ENCODE results near the gene SFTPA1. TPM values are rescaled to one million over a fixed set of nuclear protein-coding genes. Genes with fewer than 3 reads are reported as not detected.

SFTPA1 gene
- total and polyA plus RNA-seq, 9 of the 15 experiments (the other 6 are each of a cell fraction or from before 2014, with no cell fraction given) = 0.04 to 3.5 (median 0.08) TPM; not detected in 5

DNA sequence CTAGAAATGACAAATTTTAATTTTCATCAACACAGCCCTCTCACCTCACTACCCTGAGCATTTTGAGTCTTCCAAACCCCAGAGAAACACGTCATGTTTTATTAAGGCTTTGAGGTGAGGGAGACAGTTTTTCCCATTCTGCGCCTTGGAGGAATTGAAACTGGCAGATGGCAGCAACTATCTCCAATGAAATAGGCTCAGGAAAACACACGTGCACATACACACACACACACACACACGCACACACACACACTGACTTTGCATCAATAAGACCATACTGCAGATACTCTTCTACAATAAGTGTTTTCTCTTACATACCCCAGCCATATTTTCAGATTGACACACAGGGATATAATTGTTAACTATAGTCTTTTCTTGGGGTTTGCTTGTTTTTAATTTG, 47.3 kb upstream of the SFTPA1 start:
- no TSS peak for BruUV-seq (replicated peaks)
- no peak for FAIRE-seq
- ChIA-PET POLR2A (interaction anchor here (0.6 to 1.0 kb wide), 2 partner anchors 9 to 619 kb away, joined by 3 read pairs; no protein-coding TSS in a partner anchor), CTCF (ENCODE audit: low intra/inter-chr PET ratio) (interaction anchor here (0.7 kb wide), 1 partner anchor 365 kb away, joined by 3 read pairs; no protein-coding TSS in a partner anchor)
- Histone ChIP-seq H3K79me2 (ENCODE audit: control insufficient read depth, insufficient read depth, low read length) (no peaks in the 10 kb centered on the region), H3K4me1 (replicated peaks in 1 of 2; ENCODE audit: control insufficient read depth in 2 of 2, insufficient read depth in 2 of 2, low read length in 2 of 2) (peaks cover 0 to 5% of the 10 kb centered on the region in 2 experiments; a peak in 1 of 5 replicates), H3K4me2 (ENCODE audit: insufficient read depth, low read length) (no peak overlapping the region), H3K9me1 (ENCODE audit: control insufficient read depth, insufficient read depth, low read length) (no peaks in the 10 kb centered on the region), H3K9ac (ENCODE audit: insufficient read depth in 1 of 2, low read depth in 2 of 2, low read length in 2 of 2) (no peak overlapping the region), H4K20me1 (replicated peaks; ENCODE audit: control insufficient read depth, insufficient read depth, low read length) (no peaks in the 10 kb centered on the region), H3K36me3 (ENCODE audit: control insufficient read depth, insufficient read depth, low read length) (no peaks in the 10 kb centered on the region), H3K9me3 (replicated peaks; ENCODE audit: control insufficient read depth, insufficient read depth, low read depth, low read length) (no peaks in the 10 kb centered on the region), H2AFZ (ENCODE audit: low read depth, low read length) (no peak overlapping the region), H3K27ac (ENCODE audit: extremely low read depth, low read depth, low read length) (no peak overlapping the region), H3K27me3 (ENCODE audit: control insufficient read depth in 2 of 2, insufficient read depth in 2 of 2, low read length in 2 of 2) (peaks cover 0 to 24% of the 10 kb centered on the region in 2 experiments; a peak in 3 of 5 replicates), H3K4me3 (no peak overlapping the region)
- no peak for TF ChIP-seq KLF13 (tag; IDR thresholded peaks at IDR 0.05; ENCODE audit: borderline replicate concordance, low read depth)
- TF ChIP-seq, protein P1, sequence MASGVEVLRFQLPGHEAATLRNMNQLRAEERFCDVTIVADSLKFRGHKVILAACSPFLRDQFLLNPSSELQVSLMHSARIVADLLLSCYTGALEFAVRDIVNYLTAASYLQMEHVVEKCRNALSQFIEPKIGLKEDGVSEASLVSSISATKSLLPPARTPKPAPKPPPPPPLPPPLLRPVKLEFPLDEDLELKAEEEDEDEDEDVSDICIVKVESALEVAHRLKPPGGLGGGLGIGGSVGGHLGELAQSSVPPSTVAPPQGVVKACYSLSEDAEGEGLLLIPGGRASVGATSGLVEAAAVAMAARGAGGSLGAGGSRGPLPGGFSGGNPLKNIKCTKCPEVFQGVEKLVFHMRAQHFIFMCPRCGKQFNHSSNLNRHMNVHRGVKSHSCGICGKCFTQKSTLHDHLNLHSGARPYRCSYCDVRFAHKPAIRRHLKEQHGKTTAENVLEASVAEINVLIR (CRISPR knock-in tag; IDR thresholded peaks at IDR 0.05) = no peak
- TF ChIP-seq ZKSCAN1 (IDR thresholded peaks at IDR 0.05; ENCODE audit: low read depth, low read length) = no peak
- TF ChIP-seq SMAD4 (CRISPR knock-in tag; conservative IDR thresholded peaks at IDR 0.05) = no peak
- TF ChIP-seq, protein P2, sequence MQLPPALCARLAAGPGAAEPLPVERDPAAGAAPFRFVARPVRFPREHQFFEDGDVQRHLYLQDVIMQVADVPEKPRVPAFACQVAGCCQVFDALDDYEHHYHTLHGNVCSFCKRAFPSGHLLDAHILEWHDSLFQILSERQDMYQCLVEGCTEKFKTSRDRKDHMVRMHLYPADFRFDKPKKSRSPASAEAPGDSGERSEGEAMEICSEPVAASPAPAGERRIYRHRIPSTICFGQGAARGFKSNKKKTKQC (CRISPR knock-in tag; IDR thresholded peaks at IDR 0.05) = no peak
- TF ChIP-seq, protein P3, sequence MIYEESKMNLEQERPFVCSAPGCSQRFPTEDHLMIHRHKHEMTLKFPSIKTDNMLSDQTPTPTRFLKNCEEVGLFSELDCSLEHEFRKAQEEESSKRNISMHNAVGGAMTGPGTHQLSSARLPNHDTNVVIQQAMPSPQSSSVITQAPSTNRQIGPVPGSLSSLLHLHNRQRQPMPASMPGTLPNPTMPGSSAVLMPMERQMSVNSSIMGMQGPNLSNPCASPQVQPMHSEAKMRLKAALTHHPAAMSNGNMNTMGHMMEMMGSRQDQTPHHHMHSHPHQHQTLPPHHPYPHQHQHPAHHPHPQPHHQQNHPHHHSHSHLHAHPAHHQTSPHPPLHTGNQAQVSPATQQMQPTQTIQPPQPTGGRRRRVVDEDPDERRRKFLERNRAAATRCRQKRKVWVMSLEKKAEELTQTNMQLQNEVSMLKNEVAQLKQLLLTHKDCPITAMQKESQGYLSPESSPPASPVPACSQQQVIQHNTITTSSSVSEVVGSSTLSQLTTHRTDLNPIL (CRISPR knock-in tag; IDR thresholded peaks at IDR 0.05) = no peak
- TF ChIP-seq NFIC (IDR thresholded peaks at IDR 0.05) = no peak
- TF ChIP-seq, protein P4, sequence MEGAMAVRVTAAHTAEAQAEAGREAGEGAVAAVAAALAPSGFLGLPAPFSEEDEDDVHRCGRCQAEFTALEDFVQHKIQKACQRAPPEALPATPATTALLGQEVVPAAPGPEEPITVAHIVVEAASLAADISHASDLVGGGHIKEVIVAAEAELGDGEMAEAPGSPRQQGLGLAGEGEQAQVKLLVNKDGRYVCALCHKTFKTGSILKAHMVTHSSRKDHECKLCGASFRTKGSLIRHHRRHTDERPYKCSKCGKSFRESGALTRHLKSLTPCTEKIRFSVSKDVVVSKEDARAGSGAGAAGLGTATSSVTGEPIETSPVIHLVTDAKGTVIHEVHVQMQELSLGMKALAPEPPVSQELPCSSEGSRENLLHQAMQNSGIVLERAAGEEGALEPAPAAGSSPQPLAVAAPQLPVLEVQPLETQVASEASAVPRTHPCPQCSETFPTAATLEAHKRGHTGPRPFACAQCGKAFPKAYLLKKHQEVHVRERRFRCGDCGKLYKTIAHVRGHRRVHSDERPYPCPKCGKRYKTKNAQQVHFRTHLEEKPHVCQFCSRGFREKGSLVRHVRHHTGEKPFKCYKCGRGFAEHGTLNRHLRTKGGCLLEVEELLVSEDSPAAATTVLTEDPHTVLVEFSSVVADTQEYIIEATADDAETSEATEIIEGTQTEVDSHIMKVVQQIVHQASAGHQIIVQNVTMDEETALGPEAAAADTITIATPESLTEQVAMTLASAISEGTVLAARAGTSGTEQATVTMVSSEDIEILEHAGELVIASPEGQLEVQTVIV (CRISPR knock-in tag; IDR thresholded peaks at IDR 0.05; ENCODE audit: borderline replicate concordance) = no peak
- in situ Hi-C loops (cut with MboI) = loop anchor here (10.0 kb wide), 1 partner anchor 371 kb away; no protein-coding TSS in a partner anchor
- WGBS (ENCODE audit: insufficient coverage, low coverage, missing lambda C conversion rate) = 2% methylated on average over 4 of the region's 4 CpGs
- ATAC-seq = no peak
- intact Hi-C loops (cut with micrococcal nuclease) = loop anchor here (2.0 to 5.0 kb wide), 3 partner anchors 45 to 567 kb away; no protein-coding TSS in a partner anchor
- DNase-seq (ENCODE audit: extremely low read depth in 1 of 4, low spot score in 3 of 4) = no peak

Measured in K562 (cell line).